GM23338 (cell line): ENCODE results near the gene MAP2K6. TPM values are rescaled to one million over a fixed set of nuclear protein-coding genes. Genes with fewer than 3 reads are reported as not detected.

Source experiments
- CREB1 ChIP-seq: fragments of 250-450 bp; sonication (Bioruptor Pico); IDR thresholded peaks from 2 replicates; pipeline ENCODE4 v1.5.0; 2020; ENCODE audit warnings: low read depth, mild to moderate bottlenecking, moderate library complexity
- EZH2phosphoT487 ChIP-seq: fragments of 200-600 bp; sonication (generic); IDR thresholded peaks from one replicate; pipeline ENCODE4 v1.8.1; 2018; ENCODE audit warnings: antibody characterized with exemption; ENCODE audit not compliant: unreplicated experiment
- polyA plus RNA-seq: library from polyadenylated mRNA; unstranded; fragments of >200 nt; fragmentation: Nextera tagmentation; extraction: Ambion mirVana; gene quantifications from 2 replicates; pipeline ENCODE4 v1.2.1, GENCODE V29; 2016
- total RNA-seq: library from RNA; depleted of rRNA; stranded (reverse); fragments of >200 nt; shearing (Covaris generic); gene quantifications from 2 replicates; pipeline ENCODE4 v1.2.3, GENCODE V29; 2014; rRNA removed
- TF ChIP-seq, protein P1 (sequence below): fragments of 250-450 bp; sonication (Bioruptor Pico); IDR thresholded peaks from 2 replicates; pipeline ENCODE4 v1.5.0; 2020; ENCODE audit warnings: mild to moderate bottlenecking, moderate library complexity
- TF ChIP-seq, protein P2 (sequence below), 2 experiments: fragments of 200-600 bp in 1 of 2; sonication (generic) in 1 of 2; conservative IDR thresholded peaks; 2 replicates each; pipeline versions ENCODE4 v1.5.1 to v1.6.1; 2016 to 2017; ENCODE audit warnings: antibody characterized with exemption in 2 of 2, low read depth in 2 of 2, mild to moderate bottlenecking in 2 of 2, moderate library complexity in 1 of 2

Gene MAP2K6
- total and polyA plus RNA-seq, 2 experiments from 2014 or later = 26.3 to 31.1 TPM

GRCh38 chr17:69602972-69603371 lies 188.5 kb downstream of the MAP2K6 start (continued):
- TF ChIP-seq, protein P1, sequence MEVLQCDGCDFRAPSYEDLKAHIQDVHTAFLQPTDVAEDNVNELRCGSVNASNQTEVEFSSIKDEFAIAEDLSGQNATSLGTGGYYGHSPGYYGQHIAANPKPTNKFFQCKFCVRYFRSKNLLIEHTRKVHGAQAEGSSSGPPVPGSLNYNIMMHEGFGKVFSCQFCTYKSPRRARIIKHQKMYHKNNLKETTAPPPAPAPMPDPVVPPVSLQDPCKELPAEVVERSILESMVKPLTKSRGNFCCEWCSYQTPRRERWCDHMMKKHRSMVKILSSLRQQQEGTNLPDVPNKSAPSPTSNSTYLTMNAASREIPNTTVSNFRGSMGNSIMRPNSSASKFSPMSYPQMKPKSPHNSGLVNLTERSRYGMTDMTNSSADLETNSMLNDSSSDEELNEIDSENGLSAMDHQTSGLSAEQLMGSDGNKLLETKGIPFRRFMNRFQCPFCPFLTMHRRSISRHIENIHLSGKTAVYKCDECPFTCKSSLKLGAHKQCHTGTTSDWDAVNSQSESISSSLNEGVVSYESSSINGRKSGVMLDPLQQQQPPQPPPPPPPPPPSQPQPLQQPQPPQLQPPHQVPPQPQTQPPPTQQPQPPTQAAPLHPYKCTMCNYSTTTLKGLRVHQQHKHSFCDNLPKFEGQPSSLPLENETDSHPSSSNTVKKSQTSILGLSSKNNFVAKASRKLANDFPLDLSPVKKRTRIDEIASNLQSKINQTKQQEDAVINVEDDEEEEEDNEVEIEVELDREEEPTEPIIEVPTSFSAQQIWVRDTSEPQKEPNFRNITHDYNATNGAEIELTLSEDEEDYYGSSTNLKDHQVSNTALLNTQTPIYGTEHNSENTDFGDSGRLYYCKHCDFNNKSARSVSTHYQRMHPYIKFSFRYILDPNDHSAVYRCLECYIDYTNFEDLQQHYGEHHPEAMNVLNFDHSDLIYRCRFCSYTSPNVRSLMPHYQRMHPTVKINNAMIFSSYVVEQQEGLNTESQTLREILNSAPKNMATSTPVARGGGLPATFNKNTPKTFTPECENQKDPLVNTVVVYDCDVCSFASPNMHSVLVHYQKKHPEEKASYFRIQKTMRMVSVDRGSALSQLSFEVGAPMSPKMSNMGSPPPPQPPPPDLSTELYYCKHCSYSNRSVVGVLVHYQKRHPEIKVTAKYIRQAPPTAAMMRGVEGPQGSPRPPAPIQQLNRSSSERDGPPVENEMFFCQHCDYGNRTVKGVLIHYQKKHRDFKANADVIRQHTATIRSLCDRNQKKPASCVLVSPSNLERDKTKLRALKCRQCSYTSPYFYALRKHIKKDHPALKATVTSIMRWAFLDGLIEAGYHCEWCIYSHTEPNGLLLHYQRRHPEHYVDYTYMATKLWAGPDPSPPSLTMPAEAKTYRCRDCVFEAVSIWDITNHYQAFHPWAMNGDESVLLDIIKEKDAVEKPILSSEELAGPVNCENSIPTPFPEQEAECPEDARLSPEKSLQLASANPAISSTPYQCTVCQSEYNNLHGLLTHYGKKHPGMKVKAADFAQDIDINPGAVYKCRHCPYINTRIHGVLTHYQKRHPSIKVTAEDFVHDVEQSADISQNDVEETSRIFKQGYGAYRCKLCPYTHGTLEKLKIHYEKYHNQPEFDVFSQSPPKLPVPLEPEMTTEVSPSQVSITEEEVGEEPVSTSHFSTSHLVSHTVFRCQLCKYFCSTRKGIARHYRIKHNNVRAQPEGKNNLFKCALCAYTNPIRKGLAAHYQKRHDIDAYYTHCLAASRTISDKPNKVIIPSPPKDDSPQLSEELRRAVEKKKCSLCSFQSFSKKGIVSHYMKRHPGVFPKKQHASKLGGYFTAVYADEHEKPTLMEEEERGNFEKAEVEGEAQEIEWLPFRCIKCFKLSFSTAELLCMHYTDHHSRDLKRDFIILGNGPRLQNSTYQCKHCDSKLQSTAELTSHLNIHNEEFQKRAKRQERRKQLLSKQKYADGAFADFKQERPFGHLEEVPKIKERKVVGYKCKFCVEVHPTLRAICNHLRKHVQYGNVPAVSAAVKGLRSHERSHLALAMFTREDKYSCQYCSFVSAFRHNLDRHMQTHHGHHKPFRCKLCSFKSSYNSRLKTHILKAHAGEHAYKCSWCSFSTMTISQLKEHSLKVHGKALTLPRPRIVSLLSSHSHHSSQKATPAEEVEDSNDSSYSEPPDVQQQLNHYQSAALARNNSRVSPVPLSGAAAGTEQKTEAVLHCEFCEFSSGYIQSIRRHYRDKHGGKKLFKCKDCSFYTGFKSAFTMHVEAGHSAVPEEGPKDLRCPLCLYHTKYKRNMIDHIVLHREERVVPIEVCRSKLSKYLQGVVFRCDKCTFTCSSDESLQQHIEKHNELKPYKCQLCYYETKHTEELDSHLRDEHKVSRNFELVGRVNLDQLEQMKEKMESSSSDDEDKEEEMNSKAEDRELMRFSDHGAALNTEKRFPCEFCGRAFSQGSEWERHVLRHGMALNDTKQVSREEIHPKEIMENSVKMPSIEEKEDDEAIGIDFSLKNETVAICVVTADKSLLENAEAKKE (CRISPR knock-in tag) = no peak
- no peak for TF ChIP-seq EZH2phosphoT487
- no peak for TF ChIP-seq CREB1 (CRISPR knock-in tag)
- TF ChIP-seq, protein P2, sequence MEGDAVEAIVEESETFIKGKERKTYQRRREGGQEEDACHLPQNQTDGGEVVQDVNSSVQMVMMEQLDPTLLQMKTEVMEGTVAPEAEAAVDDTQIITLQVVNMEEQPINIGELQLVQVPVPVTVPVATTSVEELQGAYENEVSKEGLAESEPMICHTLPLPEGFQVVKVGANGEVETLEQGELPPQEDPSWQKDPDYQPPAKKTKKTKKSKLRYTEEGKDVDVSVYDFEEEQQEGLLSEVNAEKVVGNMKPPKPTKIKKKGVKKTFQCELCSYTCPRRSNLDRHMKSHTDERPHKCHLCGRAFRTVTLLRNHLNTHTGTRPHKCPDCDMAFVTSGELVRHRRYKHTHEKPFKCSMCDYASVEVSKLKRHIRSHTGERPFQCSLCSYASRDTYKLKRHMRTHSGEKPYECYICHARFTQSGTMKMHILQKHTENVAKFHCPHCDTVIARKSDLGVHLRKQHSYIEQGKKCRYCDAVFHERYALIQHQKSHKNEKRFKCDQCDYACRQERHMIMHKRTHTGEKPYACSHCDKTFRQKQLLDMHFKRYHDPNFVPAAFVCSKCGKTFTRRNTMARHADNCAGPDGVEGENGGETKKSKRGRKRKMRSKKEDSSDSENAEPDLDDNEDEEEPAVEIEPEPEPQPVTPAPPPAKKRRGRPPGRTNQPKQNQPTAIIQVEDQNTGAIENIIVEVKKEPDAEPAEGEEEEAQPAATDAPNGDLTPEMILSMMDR (conservative IDR thresholded peaks at IDR 0.05; ENCODE audit: low read depth in 2 of 2) = no peak

Other genes with a start within 250 kb of the MAP2K6 start
- gene ABCA10, start 185.9 kb upstream of the MAP2K6 start, total RNA-seq = not detected in 2 replicates
- gene ABCA10, start 185.9 kb upstream of the MAP2K6 start, polyA plus RNA-seq = not detected in 2 replicates
- gene ABCA5, start 87.6 kb upstream of the MAP2K6 start, total RNA-seq = 3.1 and 12.2 TPM in 2 replicates
- gene ABCA5, start 87.6 kb upstream of the MAP2K6 start, polyA plus RNA-seq = 2.6 and 3.4 TPM in 2 replicates